Lower leg skin (tissue), 4 donors: Measurements from ENCODE around the gene PDXK. TPM values are rescaled to one million over a fixed set of nuclear protein-coding genes. Genes with fewer than 3 reads are reported as not detected.
A peak's percentile ranks its signal among the peaks of the same experiment; 100 is the strongest.

Experiments
- DNase-seq, 2 donors: peaks; one replicate each; pipeline ENCODE4 v3.0.0-alpha.2; 2019; ENCODE audit warnings: low spot score in 2 of 2
- H3K4me3 ChIP-seq: fragments of 200-600 bp; sonication (generic); 2 replicates; pipeline ENCODE4 v1.5.1; 2017; ENCODE audit warnings: mild to moderate bottlenecking, low read depth; ENCODE audit not compliant: poor library complexity, severe bottlenecking
- CTCF ChIP-seq, 3 donors: fragments of 450-650 bp; IDR thresholded peaks; one replicate each; pipeline ENCODE4 v1.5.1; 2016; ENCODE audit warnings: antibody characterized with exemption in 3 of 3, mild to moderate bottlenecking in 3 of 3, moderate library complexity in 2 of 3
- POLR2A ChIP-seq, 2 donors: fragments of 450-650 bp; IDR thresholded peaks; one replicate each; pipeline ENCODE4 v1.6.1; 2016 to 2017; ENCODE audit warnings: antibody characterized with exemption in 2 of 2, mild to moderate bottlenecking in 1 of 2, moderate library complexity in 1 of 2
- WGBS, 2 donors: methylation state at CpG; one replicate each; pipeline ENCODE4 v1.1.5; 2018; 5-methylcytosine and 5-hydroxymethylcytosine counted together
- intact Hi-C: fragments of 100-400 bp; cut with DNase I; formaldehyde crosslinking; loops from one replicate; pipeline ENCODE4 v1.15.0; 2023; ENCODE audit warnings: low total_unique reads
- total RNA-seq, 4 donors: library from RNA; depleted of rRNA; stranded (reverse); fragments of >200 nt; gene quantifications; one replicate each; pipeline ENCODE4 v1.1.0, GENCODE V29; 2016

Gene PDXK
- total RNA-seq, 4 donors from 2014 or later: 19.5 to 55.6 (median 42.1) TPM

- 91 to 96% methylated on average over 10 of the region's 10 CpGs for WGBS, 2 donors
- DNase-seq: no peak
- no peak overlapping the region for H3K4me3 ChIP-seq
- intact Hi-C loops: no loop called here
- no peak for TF ChIP-seq POLR2A (IDR thresholded peaks at IDR 0.05)
- no peak for TF ChIP-seq CTCF (IDR thresholded peaks at IDR 0.05)
Observed at GRCh38 chr21:43774163-43774562, 55.2 kb downstream of the PDXK start.

- no peak overlapping the region for H3K4me3 ChIP-seq
- 67 to 76% methylated on average over 12 of the region's 12 CpGs for WGBS, 2 donors
- TF ChIP-seq CTCF (IDR thresholded peaks at IDR 0.05) (no peak), POLR2A (IDR thresholded peaks at IDR 0.05) (no peak)
- intact Hi-C loops: no loop called here
- no peak for DNase-seq
Observed at GRCh38 chr21:43775190-43775589, 56.3 kb downstream of the PDXK start.

DNA sequence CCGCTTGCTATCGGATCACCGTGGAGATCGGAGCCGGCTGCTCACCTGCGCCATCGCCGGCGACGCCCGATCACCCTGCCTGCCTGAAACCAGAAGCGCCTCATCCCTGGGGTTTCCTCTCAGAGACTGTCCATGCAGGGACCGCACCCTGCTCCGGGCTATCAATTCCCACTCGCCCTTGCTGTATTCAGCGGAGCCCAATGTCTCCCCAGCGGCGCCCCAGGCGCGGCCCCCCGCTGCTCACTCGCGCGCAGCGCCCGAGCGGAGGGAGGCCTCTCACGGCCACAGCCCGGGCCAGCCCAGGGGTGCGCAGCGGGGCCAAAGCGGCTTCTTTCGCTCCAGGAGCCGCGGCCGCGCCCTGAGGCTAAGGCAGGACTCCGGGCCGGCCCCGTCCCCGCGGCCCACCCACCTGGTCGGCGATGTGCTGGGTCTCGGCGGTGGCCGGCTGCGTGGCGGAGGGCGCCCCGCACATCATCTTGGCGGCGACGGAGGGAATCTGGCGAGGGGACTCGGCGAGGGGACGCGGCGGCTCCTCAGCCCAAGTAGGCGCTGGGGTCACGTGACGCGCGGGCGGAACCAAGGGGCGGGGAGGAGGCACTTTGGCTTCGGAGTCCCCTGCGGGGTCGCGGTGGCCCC lies 57.0 kb downstream of the PDXK start, which contains the start of gene CSTB:
Gene CSTB, minus strand, starts transcription at position 514 of the 636 bp plus-strand sequence. Its CDS starts 39 bp downstream, at position 475.
- intact Hi-C loops: no loop called here
- DNase-seq: peak; percentile 82 to 97
- peak within 1 kb of the TSS; percentile 93 for H3K4me3 ChIP-seq
- 0 to 1% methylated on average over 47 to 61 of the region's 71 CpGs for WGBS, 2 donors
- peak in 1 of 2 donors; percentile 47 for TF ChIP-seq POLR2A (IDR thresholded peaks at IDR 0.05)
- no peak for TF ChIP-seq CTCF (IDR thresholded peaks at IDR 0.05)

- H3K4me3 ChIP-seq: no peak overlapping the region
- DNase-seq: no peak
- TF ChIP-seq CTCF (IDR thresholded peaks at IDR 0.05) (no peak), POLR2A (IDR thresholded peaks at IDR 0.05) (no peak)
- intact Hi-C loops: no loop called here
- 95 to 100% methylated on average over 3 to 5 of the region's 5 CpGs for WGBS, 2 donors
Observed at GRCh38 chr21:43777953-43778352, 59.0 kb downstream of the PDXK start.

- DNase-seq: no peak
- WGBS, 2 donors: 57 to 61% methylated on average over 20 of the region's 20 CpGs
- TF ChIP-seq CTCF (IDR thresholded peaks at IDR 0.05) (no peak), POLR2A (IDR thresholded peaks at IDR 0.05) (no peak)
- H3K4me3 ChIP-seq: no peak overlapping the region
- intact Hi-C loops: no loop called here
Observed at GRCh38 chr21:43778469-43779335, 59.8 kb downstream of the PDXK start.
